Colon (tissue), 2 donors: ENCODE results near the gene LHFPL3.
"Not testable (repeated sequence)": the region's sequence is repeated elsewhere in the genome, so short reads cannot be mapped to it uniquely, and the experiment has no call there.

Experiments used
- FAIRE-seq: peaks from 2 replicates; lab custom pipeline; 2012; peaks lifted over from hg19 to GRCh38; lab: Jason Lieb, UNC
- donor health status: control.
- donor health status: control.

The LHFPL3 gene

DNA sequence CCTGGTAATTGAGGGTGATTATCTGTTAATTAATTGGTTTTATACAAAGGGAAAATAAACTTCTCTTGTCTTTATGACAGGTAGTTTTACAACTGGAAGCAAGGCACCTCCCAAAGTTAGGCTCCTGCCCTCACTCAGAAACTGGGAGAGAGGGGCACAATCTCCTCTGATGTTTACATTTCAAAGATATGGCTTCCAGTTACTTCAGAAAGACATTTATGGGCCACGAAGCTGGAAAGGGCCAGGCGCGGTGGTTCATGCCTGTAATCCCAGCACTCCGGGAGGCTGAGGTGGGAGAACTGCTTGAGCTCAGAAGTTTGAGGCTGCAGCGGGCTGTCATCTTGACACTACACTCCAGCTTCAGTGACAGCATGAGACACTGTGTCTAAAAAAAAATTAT is 570.0 kb downstream of the LHFPL3 start:
- FAIRE-seq, result no peak

DNA sequence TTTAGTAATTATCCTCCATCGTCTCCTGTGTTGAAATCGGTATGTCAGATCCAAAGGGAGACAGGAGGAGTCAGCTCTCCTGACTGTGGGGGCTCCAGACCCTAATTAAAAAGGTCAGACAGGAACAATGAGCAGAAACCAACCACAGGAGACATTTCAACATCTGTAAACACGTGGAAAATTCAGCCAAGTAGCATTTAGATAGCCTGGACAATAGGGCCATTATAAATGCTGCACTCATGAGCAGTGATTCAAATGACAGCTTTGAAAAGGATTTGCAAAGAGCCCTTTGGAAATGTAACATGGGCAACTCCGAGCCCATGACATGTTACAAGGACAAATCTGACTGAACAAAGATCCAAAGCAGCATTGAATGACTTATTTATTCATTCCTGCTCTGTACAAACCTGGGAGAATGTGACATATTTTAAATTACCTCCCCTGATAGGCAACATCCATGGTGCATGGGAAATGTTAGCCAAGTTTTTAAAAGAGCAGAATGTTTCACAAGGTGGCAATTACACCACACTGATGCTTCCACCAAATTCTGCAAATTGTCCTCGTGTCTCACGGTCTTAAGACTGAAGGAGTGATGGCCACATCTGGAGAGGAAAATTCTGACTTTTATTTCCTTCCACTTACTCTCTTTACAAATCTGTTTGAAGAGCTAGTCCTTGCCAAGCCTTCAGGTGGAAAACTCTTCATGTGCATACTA is 572.3 kb downstream of the LHFPL3 start:
- FAIRE-seq, result no peak

DNA sequence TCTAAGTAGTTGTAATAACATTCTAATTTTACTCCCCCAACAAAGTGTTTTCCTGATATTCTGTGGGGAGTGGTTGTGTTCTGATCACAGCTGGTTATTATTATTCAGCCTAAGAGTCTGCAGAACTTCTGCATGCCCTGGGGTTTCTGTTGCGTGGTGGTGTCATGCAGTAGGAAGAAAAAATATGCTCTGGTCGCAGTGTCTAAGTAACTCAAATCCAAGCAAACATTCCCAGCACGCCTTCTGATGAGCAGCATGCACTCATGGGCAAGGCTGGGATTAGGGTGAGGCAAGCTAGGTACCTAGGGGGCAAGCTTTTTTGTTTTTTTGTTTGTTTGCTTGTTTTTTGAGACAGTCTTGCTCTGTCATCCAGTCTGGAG is 572.8 kb downstream of the LHFPL3 start:
- no peak for FAIRE-seq

DNA sequence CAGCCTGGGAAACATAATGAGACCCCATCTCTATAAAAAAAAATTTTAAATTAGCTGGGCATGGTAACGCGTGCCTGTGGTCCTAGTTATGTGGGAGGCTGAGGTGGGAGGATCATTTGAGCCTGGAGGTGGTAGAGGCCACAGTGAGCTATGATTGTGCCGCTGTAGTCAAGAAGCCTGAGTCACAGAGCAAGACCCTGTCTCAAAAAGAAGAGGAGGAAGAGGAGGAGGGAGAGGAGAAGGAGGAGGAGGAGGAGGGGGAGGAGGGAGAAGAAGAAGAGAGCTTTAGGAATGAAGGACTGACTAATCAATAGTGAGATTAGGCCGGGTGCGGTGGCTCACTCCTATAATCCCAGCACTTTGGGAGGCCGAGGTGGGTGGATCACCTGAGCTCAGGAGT is 573.8 kb downstream of the LHFPL3 start:
- no peak for FAIRE-seq

GRCh38 chr7:104903044-104903443 is 574.6 kb downstream of the LHFPL3 start:
- FAIRE-seq, result no peak

GRCh38 chr7:104903846-104904245 is 575.4 kb downstream of the LHFPL3 start:
- no peak for FAIRE-seq

DNA sequence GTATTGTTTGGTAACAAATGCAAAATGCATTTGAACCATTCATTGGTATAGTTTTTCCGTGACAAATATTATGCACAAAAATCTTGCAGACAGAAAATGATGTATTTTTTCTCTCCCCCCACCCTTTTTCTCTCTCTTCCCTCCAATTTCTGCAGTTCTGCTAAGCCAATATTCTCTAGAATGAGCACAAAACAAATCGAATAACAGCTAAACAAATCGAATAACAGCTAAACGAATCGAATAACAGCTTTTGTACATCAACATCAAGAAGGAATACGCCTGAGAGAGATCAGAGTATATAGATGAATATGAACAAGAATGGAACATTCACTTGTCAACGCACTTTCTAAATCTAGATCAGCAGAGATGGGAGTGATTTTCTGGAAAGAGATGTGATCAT is 577.6 kb downstream of the LHFPL3 start:
- no peak for FAIRE-seq

DNA sequence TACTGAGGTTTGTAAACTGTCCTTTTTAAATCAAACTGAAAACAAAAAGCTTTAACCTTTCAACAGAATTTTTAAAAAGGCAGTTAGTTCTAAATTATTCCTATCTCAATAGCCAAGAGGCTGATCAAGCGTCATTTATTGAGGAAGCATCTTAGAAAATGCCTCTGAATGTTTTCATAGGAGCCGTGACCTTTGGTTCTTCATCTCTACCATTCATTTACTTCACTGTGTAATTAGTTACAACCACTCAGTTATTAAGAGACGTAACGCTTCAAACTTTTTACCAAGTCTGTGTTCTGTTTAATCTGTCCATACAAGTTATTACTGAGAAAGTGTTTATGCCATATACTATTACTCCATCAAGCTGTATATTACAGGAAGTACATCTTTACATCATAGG is 578.2 kb downstream of the LHFPL3 start:
- no peak for FAIRE-seq

GRCh38 chr7:104908636-104909035 is 580.2 kb downstream of the LHFPL3 start:
- FAIRE-seq, result no peak

- no peak for FAIRE-seq
Observed at GRCh38 chr7:104909096-104909495, 580.7 kb downstream of the LHFPL3 start.

GRCh38 chr7:104914421-104914820 is 586.0 kb downstream of the LHFPL3 start:
- FAIRE-seq, result no peak

DNA sequence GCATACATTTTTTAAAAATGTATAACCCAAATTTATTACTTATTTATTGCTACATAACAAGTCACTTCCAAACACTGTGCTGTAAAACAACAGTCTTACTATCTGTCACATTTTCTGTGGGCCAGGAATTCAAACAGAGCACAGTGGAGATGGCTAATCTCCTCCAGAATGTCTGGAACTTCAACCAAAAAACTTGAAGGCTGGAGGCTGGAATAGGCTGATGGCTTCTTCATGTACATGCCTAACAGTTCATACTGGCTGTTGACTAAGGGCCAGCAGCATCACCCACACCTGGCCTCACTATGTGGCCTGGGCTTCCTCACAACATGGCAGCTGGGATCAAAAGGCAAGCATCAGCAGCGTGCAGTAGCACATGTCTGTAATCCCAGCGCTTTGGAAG is 593.2 kb downstream of the LHFPL3 start:
- no peak for FAIRE-seq

- FAIRE-seq, result no peak
Observed at GRCh38 chr7:104922182-104923009, 594.0 kb downstream of the LHFPL3 start.

GRCh38 chr7:104923010-104923421 is 594.6 kb downstream of the LHFPL3 start:
- FAIRE-seq, result no peak

- not testable (repeated sequence) for FAIRE-seq
Observed at GRCh38 chr7:104926189-104926588, 597.8 kb downstream of the LHFPL3 start.

DNA sequence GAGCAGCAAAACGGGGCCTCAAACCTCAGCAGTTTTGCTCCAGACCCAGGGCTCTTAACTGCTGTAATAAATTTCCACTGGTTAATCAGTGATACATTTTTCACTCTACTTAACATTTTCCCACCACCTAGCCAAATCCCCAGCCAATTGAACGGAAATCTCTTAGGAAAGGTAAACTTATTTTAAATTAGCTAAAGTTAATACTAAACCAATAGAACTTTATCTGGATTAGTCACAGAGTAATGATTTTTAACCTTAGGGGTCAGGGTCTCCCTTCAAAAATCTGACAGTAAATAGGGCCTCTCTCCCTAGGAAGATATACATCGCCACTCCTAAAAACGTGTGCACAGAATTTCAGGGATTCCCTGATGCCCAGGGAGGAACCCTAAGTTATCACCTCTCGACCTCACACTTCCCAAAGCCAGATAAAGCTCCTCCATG is 598.2 kb downstream of the LHFPL3 start:
- no peak for FAIRE-seq

- no peak for FAIRE-seq
Observed at GRCh38 chr7:104927055-104927454, 598.7 kb downstream of the LHFPL3 start.

DNA sequence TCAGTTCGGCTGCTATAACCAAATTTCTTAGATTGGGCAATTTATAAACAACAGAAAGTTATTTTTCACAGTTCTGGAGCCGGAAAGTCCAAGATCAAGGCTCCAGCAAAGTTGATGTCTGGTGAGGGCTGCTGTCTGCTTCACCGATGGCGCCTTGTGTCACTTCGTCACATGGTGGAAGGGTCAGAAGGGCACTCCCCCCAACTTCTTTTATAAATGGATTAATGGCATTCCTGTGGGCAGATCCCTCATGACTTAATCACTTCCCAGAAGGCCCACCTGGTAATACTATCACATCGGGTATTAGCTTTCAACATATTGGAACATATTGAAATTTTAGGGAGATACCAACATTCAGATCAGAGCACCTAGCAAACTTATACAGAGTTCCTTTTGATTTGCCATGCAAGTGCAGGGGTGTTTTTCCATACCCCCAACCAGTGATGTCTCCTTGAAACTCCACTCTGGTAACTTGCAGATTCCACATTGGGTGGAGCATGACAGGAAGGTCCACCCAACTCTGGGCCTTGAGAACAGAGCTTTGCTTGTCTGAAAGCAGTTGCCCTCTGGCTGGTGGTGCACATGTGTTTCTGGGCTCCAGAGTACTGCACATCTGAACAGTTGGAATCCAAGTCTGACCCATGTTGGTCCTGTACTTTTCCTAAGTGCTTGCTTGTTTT is 600.5 kb downstream of the LHFPL3 start:
- FAIRE-seq, result no peak

- no peak for FAIRE-seq
Observed at GRCh38 chr7:104929921-104930320, 601.5 kb downstream of the LHFPL3 start.

DNA sequence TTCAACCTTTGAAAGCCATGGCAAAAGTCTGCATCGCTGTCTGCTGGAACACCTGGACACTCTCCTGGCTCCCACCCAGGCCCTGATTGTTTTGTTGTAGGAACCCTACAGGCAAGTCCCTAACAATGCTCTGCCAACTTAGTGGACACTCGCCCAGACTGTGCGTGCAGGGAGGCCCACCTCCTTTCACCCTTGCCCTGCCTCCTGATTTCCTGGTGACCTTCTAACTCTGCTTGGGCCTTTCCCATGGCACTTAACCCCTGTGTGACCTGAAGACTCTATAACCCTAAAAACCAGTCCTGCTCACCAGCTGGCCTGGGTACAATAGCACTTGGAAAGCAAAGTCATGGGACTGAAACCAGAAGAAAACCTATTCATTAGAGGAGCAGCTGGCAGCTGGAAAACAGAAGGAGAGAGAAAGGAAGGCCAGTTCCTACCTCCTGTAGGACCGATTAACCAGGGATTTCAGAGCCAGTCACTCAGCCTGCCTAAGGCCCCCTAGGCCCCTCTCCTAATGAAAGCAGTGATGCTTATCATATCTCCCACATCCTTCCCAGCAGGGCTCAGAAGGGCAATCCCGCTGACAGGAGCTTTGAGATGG is 602.9 kb downstream of the LHFPL3 start:
- no peak for FAIRE-seq

DNA sequence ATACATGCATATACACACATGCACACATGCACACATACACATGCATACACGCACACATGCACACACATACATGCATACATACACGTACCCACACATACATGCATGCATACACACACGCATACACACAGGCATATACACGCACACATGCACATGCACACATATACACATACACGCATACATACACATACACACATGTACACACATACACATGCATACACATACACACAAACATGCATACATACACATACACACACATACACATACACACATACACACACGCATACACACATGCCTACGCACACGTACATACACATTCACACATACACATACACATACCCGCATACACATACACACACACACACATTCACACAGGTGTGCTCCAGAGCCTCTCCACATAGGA is 604.6 kb downstream of the LHFPL3 start:
- no peak for FAIRE-seq

DNA sequence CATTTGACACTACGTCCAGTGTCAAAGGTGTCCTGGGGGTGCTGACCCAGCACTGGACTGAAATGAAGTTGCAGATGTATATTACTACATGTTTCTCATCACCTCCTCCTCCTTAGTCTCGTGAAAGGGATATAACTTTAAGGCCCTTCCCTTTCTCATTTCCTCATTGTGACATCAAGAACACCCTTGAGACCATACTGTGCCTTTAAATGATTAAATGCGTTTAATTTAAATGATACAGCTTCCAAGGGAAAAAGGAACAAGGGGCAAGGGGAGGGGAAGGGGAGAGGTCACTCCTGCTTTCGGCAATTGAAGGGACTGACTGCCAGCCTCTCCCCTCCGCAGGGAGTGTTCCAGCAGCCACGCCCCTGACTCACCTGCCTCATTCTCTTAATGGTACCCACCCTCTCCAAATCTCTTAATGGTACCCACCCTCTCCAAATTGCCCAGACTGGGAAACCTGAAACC is 605.2 kb downstream of the LHFPL3 start:
- no peak for FAIRE-seq

- FAIRE-seq, result no peak
Observed at GRCh38 chr7:104934665-104935064, 606.3 kb downstream of the LHFPL3 start.
